ENCODE results near the gene HORMAD1. TPM values are rescaled to one million over a fixed set of nuclear protein-coding genes. Genes with fewer than 3 reads are reported as not detected.
"Not testable (repeated sequence)": the region's sequence is repeated elsewhere in the genome, so short reads cannot be mapped to it uniquely, and the experiment has no call there.

Gene HORMAD1
- total and polyA plus RNA-seq, 2 donors: 0.26 TPM; not detected in 1

GRCh38 chr1:150730130-150730721 lies 9.5 kb upstream of the HORMAD1 start:
- Histone ChIP-seq H3K27ac (ENCODE audit: low read depth) (no peak overlapping the region), H3K36me3 (ENCODE audit: insufficient read depth) (no peaks in the 10 kb centered on the region), H3K4me3 (ENCODE audit: low read depth, low read length) (no peak overlapping the region), H3K4me1 (ENCODE audit: insufficient read depth) (no peaks in the 10 kb centered on the region)
- DNase-seq (ENCODE audit: extremely low spot score): no peak
- 55% methylated on average over 3 of the region's 3 CpGs for WGBS

- WGBS: 69% methylated on average over 2 of the region's 2 CpGs
- Histone ChIP-seq H3K36me3 (ENCODE audit: insufficient read depth) (no peaks in the 10 kb centered on the region), H3K27ac (ENCODE audit: low read depth) (no peak overlapping the region), H3K4me3 (ENCODE audit: low read depth, low read length) (no peak overlapping the region), H3K4me1 (ENCODE audit: insufficient read depth) (no peaks in the 10 kb centered on the region)
- DNase-seq (ENCODE audit: extremely low spot score): no peak
These were observed 3.6 kb upstream of the HORMAD1 start for GRCh38 chr1:150724336-150724735.

- 96% methylated on average over 21 of the region's 21 CpGs for WGBS
- Histone ChIP-seq H3K36me3 (ENCODE audit: insufficient read depth) (no peaks in the 10 kb centered on the region), H3K4me3 (ENCODE audit: low read depth, low read length) (no peak overlapping the region), H3K27ac (ENCODE audit: low read depth) (no peak overlapping the region), H3K4me1 (ENCODE audit: insufficient read depth) (no peaks in the 10 kb centered on the region)
- DNase-seq (ENCODE audit: extremely low spot score): no peak
These were observed 597 bp downstream of the HORMAD1 start for GRCh38 chr1:150720098-150720497.

GRCh38 chr1:150718225-150718891 lies 2.3 kb downstream of the HORMAD1 start:
- no peaks in the 10 kb centered on the region for H3K36me3 ChIP-seq (ENCODE audit: insufficient read depth)
- H3K27ac ChIP-seq (ENCODE audit: low read depth): no peak overlapping the region
- 75% methylated on average over 11 of the region's 11 CpGs for WGBS
- no peak overlapping the region for H3K4me3 ChIP-seq (ENCODE audit: low read depth, low read length)
- DNase-seq (ENCODE audit: extremely low spot score): no peak
- H3K4me1 ChIP-seq (ENCODE audit: insufficient read depth): no peaks in the 10 kb centered on the region

GRCh38 chr1:150709031-150709430 lies 11.7 kb downstream of the HORMAD1 start:
- not testable (repeated sequence) for H3K4me1 ChIP-seq (ENCODE audit: insufficient read depth); H3K27ac ChIP-seq (ENCODE audit: low read depth); H3K36me3 ChIP-seq (ENCODE audit: insufficient read depth); DNase-seq (ENCODE audit: extremely low spot score); H3K4me3 ChIP-seq (ENCODE audit: low read depth, low read length)
- WGBS: 48% methylated on average over 1 of the region's 1 CpG

GRCh38 chr1:150708595-150708994 lies 12.1 kb downstream of the HORMAD1 start:
- 95% methylated on average over 2 of the region's 2 CpGs for WGBS
- Histone ChIP-seq H3K4me1 (ENCODE audit: insufficient read depth) (no peaks in the 10 kb centered on the region), H3K4me3 (ENCODE audit: low read depth, low read length) (no peak overlapping the region), H3K27ac (ENCODE audit: low read depth) (no peak overlapping the region), H3K36me3 (ENCODE audit: insufficient read depth) (no peaks in the 10 kb centered on the region)
- no peak for DNase-seq (ENCODE audit: extremely low spot score)

- no peak for DNase-seq (ENCODE audit: extremely low spot score)
- no peak overlapping the region for H3K4me3 ChIP-seq (ENCODE audit: low read depth, low read length)
- 72% methylated on average over 1 of the region's 1 CpG for WGBS
- H3K27ac ChIP-seq (ENCODE audit: low read depth): no peak overlapping the region
- no peaks in the 10 kb centered on the region for H3K36me3 ChIP-seq (ENCODE audit: insufficient read depth)
- H3K4me1 ChIP-seq (ENCODE audit: insufficient read depth): no peaks in the 10 kb centered on the region
These were observed 14.6 kb downstream of the HORMAD1 start for GRCh38 chr1:150706091-150706490.

- H3K36me3 ChIP-seq (ENCODE audit: insufficient read depth): no peaks in the 10 kb centered on the region
- H3K4me3 ChIP-seq (ENCODE audit: low read depth, low read length): no peak overlapping the region
- no peak overlapping the region for H3K27ac ChIP-seq (ENCODE audit: low read depth)
- no peaks in the 10 kb centered on the region for H3K4me1 ChIP-seq (ENCODE audit: insufficient read depth)
- DNase-seq (ENCODE audit: extremely low spot score): no peak
These were observed 17.3 kb downstream of the HORMAD1 start for GRCh38 chr1:150703427-150703826.

GRCh38 chr1:150696995-150697927 lies 23.4 kb downstream of the HORMAD1 start, which contains the start of gene GOLPH3L:
GOLPH3L (minus strand) TSS chr1:150697154; CDS start chr1:150694838, 2,316 bp downstream.
- DNase-seq (ENCODE audit: extremely low spot score): peak; percentile 99
- Histone ChIP-seq H3K4me1 (ENCODE audit: insufficient read depth) (no peaks in the 10 kb centered on the region), H3K36me3 (ENCODE audit: insufficient read depth) (peaks cover 4% of the 10 kb centered on the region), H3K27ac (ENCODE audit: low read depth) (peak within 1 kb of the TSS; percentile 44), H3K4me3 (ENCODE audit: low read depth, low read length) (peak within 1 kb of the TSS; percentile 74)
- 1% methylated on average over 18 of the region's 18 CpGs for WGBS

- peaks cover 4% of the 10 kb centered on the region for H3K36me3 ChIP-seq (ENCODE audit: insufficient read depth)
- no peak for DNase-seq (ENCODE audit: extremely low spot score)
- H3K27ac ChIP-seq (ENCODE audit: low read depth): peak overlapping the region; percentile 44
- 2% methylated on average over 6 of the region's 6 CpGs for WGBS
- peak overlapping the region; percentile 74 for H3K4me3 ChIP-seq (ENCODE audit: low read depth, low read length)
- H3K4me1 ChIP-seq (ENCODE audit: insufficient read depth): no peaks in the 10 kb centered on the region
These were observed 24.1 kb downstream of the HORMAD1 start for GRCh38 chr1:150696590-150696989.

- H3K4me3 ChIP-seq (ENCODE audit: low read depth, low read length): no peak overlapping the region
- no peak overlapping the region for H3K27ac ChIP-seq (ENCODE audit: low read depth)
- no peak for DNase-seq (ENCODE audit: extremely low spot score)
- no peaks in the 10 kb centered on the region for H3K4me1 ChIP-seq (ENCODE audit: insufficient read depth)
- peaks cover 4% of the 10 kb centered on the region for H3K36me3 ChIP-seq (ENCODE audit: insufficient read depth)
- WGBS: 19% methylated on average over 1 of the region's 1 CpG
These were observed 24.5 kb downstream of the HORMAD1 start for GRCh38 chr1:150696162-150696561.

- H3K27ac ChIP-seq (ENCODE audit: low read depth): no peak overlapping the region
- no peak for DNase-seq (ENCODE audit: extremely low spot score)
- WGBS: 69% methylated on average over 4 of the region's 4 CpGs
- no peaks in the 10 kb centered on the region for H3K4me1 ChIP-seq (ENCODE audit: insufficient read depth)
- peaks cover 4% of the 10 kb centered on the region for H3K36me3 ChIP-seq (ENCODE audit: insufficient read depth)
- H3K4me3 ChIP-seq (ENCODE audit: low read depth, low read length): no peak overlapping the region
These were observed 25.1 kb downstream of the HORMAD1 start for GRCh38 chr1:150695561-150695960.

- H3K4me3 ChIP-seq (ENCODE audit: low read depth, low read length): no peak overlapping the region
- no peak overlapping the region for H3K27ac ChIP-seq (ENCODE audit: low read depth)
- 54% methylated on average over 3 of the region's 3 CpGs for WGBS
- H3K4me1 ChIP-seq (ENCODE audit: insufficient read depth): no peaks in the 10 kb centered on the region
- H3K36me3 ChIP-seq (ENCODE audit: insufficient read depth): peaks cover 6% of the 10 kb centered on the region
- DNase-seq (ENCODE audit: extremely low spot score): no peak
These were observed 28.0 kb downstream of the HORMAD1 start for GRCh38 chr1:150692720-150693119.
